Fibroblast of villous mesenchyme (primary cell): Measurements from ENCODE around the gene TRAF2. TPM values are rescaled to one million over a fixed set of nuclear protein-coding genes. Genes with fewer than 3 reads are reported as not detected.

Source experiments
- DNase-seq: peaks from one replicate; pipeline ENCODE4 v3.0.0-alpha.2; 2010; ENCODE audit warnings: low read depth
- H3K4me3 ChIP-seq: 2 replicates; pipeline ENCODE4 v1.5.1; 2011; ENCODE audit warnings: low read depth, mild to moderate bottlenecking, low read length
- CTCF ChIP-seq: IDR thresholded peaks from 2 replicates; pipeline ENCODE4 v1.5.1; 2012; ENCODE audit warnings: low read depth, mild to moderate bottlenecking, low read length; ENCODE audit not compliant: insufficient read depth
- total RNA-seq: library from RNA; depleted of rRNA; stranded (reverse); fragments of >200 nt; gene quantifications from 2 replicates; pipeline ENCODE4 v1.2.3, GENCODE V29; 2012

The TRAF2 gene
- total RNA-seq, 1 donor, result 16.8 TPM

GRCh38 chr9:136845465-136846260 is 40.7 kb upstream of the TRAF2 start:
- TF ChIP-seq CTCF, result no peak
- H3K4me3 ChIP-seq, result no peak overlapping the region
- no peak for DNase-seq

- TF ChIP-seq CTCF, result no peak
- no peak overlapping the region for H3K4me3 ChIP-seq
- DNase-seq, result no peak
Observed at GRCh38 chr9:136846376-136847087, 39.8 kb upstream of the TRAF2 start.

GRCh38 chr9:136847088-136847825 is 39.1 kb upstream of the TRAF2 start:
- DNase-seq, result peak; percentile 79
- no peak for TF ChIP-seq CTCF
- H3K4me3 ChIP-seq, result peak overlapping the region; percentile 99

GRCh38 chr9:136847826-136848392 is 38.4 kb upstream of the TRAF2 start:
- no peak for TF ChIP-seq CTCF
- DNase-seq, result peak; percentile 89
- H3K4me3 ChIP-seq, result peak overlapping the region; percentile 99

GRCh38 chr9:136848393-136849037 is 37.8 kb upstream of the TRAF2 start:
- peak; percentile 14 for DNase-seq
- H3K4me3 ChIP-seq, result peak overlapping the region; percentile 99
- no peak for TF ChIP-seq CTCF
